ENCODE data around the gene NUDT19. TPM values are rescaled to one million over a fixed set of nuclear protein-coding genes. Genes with fewer than 3 reads are reported as not detected.

The NUDT19 gene
- total RNA-seq, 1 experiment from 2014 or later = 6.1 TPM

DNA sequence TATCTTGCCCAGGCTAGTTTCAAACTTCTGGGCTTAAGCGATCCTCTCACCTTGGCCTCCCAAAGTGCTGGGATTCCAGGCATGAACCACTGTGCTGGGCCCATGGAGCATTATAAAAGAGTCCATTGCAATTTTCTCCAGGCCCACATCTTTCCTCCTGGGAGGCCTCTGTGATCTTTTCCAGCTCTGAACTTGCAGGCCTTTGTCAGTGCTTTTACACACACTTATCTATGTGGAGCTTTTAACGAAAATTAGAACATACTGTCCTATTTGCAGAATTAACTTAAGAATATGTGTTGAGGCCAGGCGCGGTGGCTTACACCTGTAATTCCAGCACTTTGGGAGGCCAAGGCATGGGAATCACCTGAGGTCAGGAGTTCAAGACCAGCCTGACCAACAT is 51.8 kb downstream of the NUDT19 start:
- Mint-ChIP-seq H3K9me3 (no peaks in the 10 kb centered on the region), H3K4me3 (no peak overlapping the region), H3K4me1 (peaks cover 0 to 5% of the 10 kb centered on the region in 2 experiments; a peak in 1 of 4 replicates), H3K27ac (no peak overlapping the region), H3K36me3 (ENCODE audit: insufficient read depth in 1 of 3, low read depth in 3 of 3) (no peaks in the 10 kb centered on the region), H3K27me3 (ENCODE audit: low read depth) (peaks cover 3% of the 10 kb centered on the region; the same call in 1 of the 2 replicates)
- Histone ChIP-seq H2AK5ac (ENCODE audit: insufficient read length, low read length) (no peak overlapping the region), H4K8ac (replicated peaks; ENCODE audit: insufficient read length, low read depth, low read length) (no peak overlapping the region), H3K9me3 (ENCODE audit: control insufficient read depth, low read depth, low read length) (no peaks in the 10 kb centered on the region), H3T11ph (ENCODE audit: low read length) (no peak overlapping the region), H3K9ac (ENCODE audit: extremely low read depth, insufficient read length, low read length) (no peak overlapping the region), H3K14ac (ENCODE audit: insufficient read depth, low read length) (no peak overlapping the region), H4K20me1 (ENCODE audit: control insufficient read depth, insufficient read depth, insufficient read length) (no peaks in the 10 kb centered on the region), H3K4me2 (ENCODE audit: insufficient read depth, insufficient read length, low read length) (no peak overlapping the region), H3K79me2 (ENCODE audit: insufficient read depth, low read length) (no peaks in the 10 kb centered on the region), H2BK120ac (ENCODE audit: low read depth, low read length, poor library complexity, severe bottlenecking) (no peak overlapping the region), H3K4ac (ENCODE audit: low read depth, low read length) (no peak overlapping the region), H3K27me3 (ENCODE audit: insufficient read depth, low read length) (no peaks in the 10 kb centered on the region), H3K23me2 (ENCODE audit: insufficient read length, low read depth, low read length, poor library complexity, severe bottlenecking) (no peaks in the 10 kb centered on the region), H4K5ac (ENCODE audit: insufficient read length, low read depth, low read length) (no peak overlapping the region), H4K91ac (ENCODE audit: insufficient read length, low read depth, low read length) (no peak overlapping the region), H2AFZ (ENCODE audit: low read length) (no peak overlapping the region), H2BK12ac (ENCODE audit: insufficient read length, low read depth, low read length) (no peak overlapping the region), H3K27ac (ENCODE audit: insufficient read length, low read depth, low read length) (no peak overlapping the region), H3K23ac (ENCODE audit: insufficient read length, low read depth, low read length) (no peak overlapping the region), H2BK5ac (ENCODE audit: insufficient read length, low read length) (no peak overlapping the region), H2BK20ac (ENCODE audit: low read depth, low read length, poor library complexity, severe bottlenecking) (no peak overlapping the region), H2BK15ac (ENCODE audit: low read depth, low read length) (no peak overlapping the region), H3K56ac (ENCODE audit: insufficient read length, low read depth, low read length) (no peak overlapping the region), H3K4me1 (ENCODE audit: insufficient read depth, low read length) (no peaks in the 10 kb centered on the region), H3K79me1 (ENCODE audit: insufficient read depth, low read depth, low read length, poor library complexity, severe bottlenecking) (no peaks in the 10 kb centered on the region), H3K18ac (ENCODE audit: insufficient read length, low read depth, low read length) (no peak overlapping the region)
- TF ChIP-seq, protein P1, sequence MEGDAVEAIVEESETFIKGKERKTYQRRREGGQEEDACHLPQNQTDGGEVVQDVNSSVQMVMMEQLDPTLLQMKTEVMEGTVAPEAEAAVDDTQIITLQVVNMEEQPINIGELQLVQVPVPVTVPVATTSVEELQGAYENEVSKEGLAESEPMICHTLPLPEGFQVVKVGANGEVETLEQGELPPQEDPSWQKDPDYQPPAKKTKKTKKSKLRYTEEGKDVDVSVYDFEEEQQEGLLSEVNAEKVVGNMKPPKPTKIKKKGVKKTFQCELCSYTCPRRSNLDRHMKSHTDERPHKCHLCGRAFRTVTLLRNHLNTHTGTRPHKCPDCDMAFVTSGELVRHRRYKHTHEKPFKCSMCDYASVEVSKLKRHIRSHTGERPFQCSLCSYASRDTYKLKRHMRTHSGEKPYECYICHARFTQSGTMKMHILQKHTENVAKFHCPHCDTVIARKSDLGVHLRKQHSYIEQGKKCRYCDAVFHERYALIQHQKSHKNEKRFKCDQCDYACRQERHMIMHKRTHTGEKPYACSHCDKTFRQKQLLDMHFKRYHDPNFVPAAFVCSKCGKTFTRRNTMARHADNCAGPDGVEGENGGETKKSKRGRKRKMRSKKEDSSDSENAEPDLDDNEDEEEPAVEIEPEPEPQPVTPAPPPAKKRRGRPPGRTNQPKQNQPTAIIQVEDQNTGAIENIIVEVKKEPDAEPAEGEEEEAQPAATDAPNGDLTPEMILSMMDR (conservative IDR thresholded peaks at IDR 0.05) = no peak
- no CpG with 5 or more reads among the region's 4 CpGs for WGBS (ENCODE audit: extremely low coverage, insufficient read length, low lambda C conversion rate)
- DNase-seq = no peak
